Glomerular endothelial cell (primary cell): ENCODE measurements around the gene ADARB2. TPM values are rescaled to one million over a fixed set of nuclear protein-coding genes. Genes with fewer than 3 reads are reported as not detected.

Source experiments
- DNase-seq: peaks from one replicate; pipeline ENCODE4 v3.0.0-alpha.2; 2011; ENCODE audit warnings: low read depth, low spot score; ENCODE audit errors: extremely low read depth
- total RNA-seq: library from RNA; depleted of rRNA; stranded (reverse); fragments of >200 nt; gene quantifications from 2 replicates; pipeline ENCODE4 v1.2.3, GENCODE V29; 2015

The ADARB2 gene
- total RNA-seq, 1 donor from 2014 or later, result 0.23 TPM

GRCh38 chr10:1380088-1380671 is 357.1 kb downstream of the ADARB2 start:
- DNase-seq, result no peak

- DNase-seq, result no peak
Measured at GRCh38 chr10:1379601-1380000, 357.7 kb downstream of the ADARB2 start.

- DNase-seq, result no peak
Measured at GRCh38 chr10:1378473-1378872, 358.9 kb downstream of the ADARB2 start.

- no peak for DNase-seq
Measured at GRCh38 chr10:1377740-1378397, 359.5 kb downstream of the ADARB2 start.

- DNase-seq, result no peak
Measured at GRCh38 chr10:1377231-1377630, 360.1 kb downstream of the ADARB2 start.

GRCh38 chr10:1376384-1376945 is 360.9 kb downstream of the ADARB2 start:
- no peak for DNase-seq

- DNase-seq, result no peak
Measured at GRCh38 chr10:1375346-1376170, 361.8 kb downstream of the ADARB2 start.

- DNase-seq, result no peak
Measured at GRCh38 chr10:1374511-1375345, 362.6 kb downstream of the ADARB2 start.

- DNase-seq, result no peak
Measured at GRCh38 chr10:1373287-1373686, 364.0 kb downstream of the ADARB2 start.

GRCh38 chr10:1372212-1372611 is 365.1 kb downstream of the ADARB2 start:
- DNase-seq, result no peak

GRCh38 chr10:1370298-1370697 is 367.0 kb downstream of the ADARB2 start:
- DNase-seq, result no peak

GRCh38 chr10:1369665-1370064 is 367.7 kb downstream of the ADARB2 start:
- no peak for DNase-seq

- DNase-seq, result no peak
Measured at GRCh38 chr10:1369197-1369596, 368.1 kb downstream of the ADARB2 start.

GRCh38 chr10:1368842-1369171 is 368.5 kb downstream of the ADARB2 start:
- DNase-seq, result no peak

GRCh38 chr10:1367938-1368841 is 369.1 kb downstream of the ADARB2 start:
- no peak for DNase-seq

- no peak for DNase-seq
Measured at GRCh38 chr10:1366811-1367425, 370.4 kb downstream of the ADARB2 start.

GRCh38 chr10:1366322-1366691 is 371.0 kb downstream of the ADARB2 start:
- no peak for DNase-seq

- no peak for DNase-seq
Measured at GRCh38 chr10:1365540-1366321, 371.6 kb downstream of the ADARB2 start.
